GM10847 (cell line): ENCODE data around the gene FAM228A.

Experiments used
- POLR2A ChIP-seq: IDR thresholded peaks from 2 replicates; pipeline ENCODE4 v1.6.1; 2011; ENCODE audit not compliant: insufficient read length; ENCODE audit errors: extremely low read depth

FAM228A gene

GRCh38 chr2:24174851-24175277 is at the start of gene FAM228A:
Gene FAM228A, plus strand, starts transcription at chr2:24175053. Its CDS starts 428 bp downstream, at chr2:24175481.
- TF ChIP-seq POLR2A = no peak

GRCh38 chr2:24125956-24126355 is 48.9 kb upstream of the FAM228A start:
- TF ChIP-seq POLR2A = no peak

GRCh38 chr2:24132543-24132942 is 42.3 kb upstream of the FAM228A start:
- TF ChIP-seq POLR2A = no peak

GRCh38 chr2:24147364-24147763 is 27.5 kb upstream of the FAM228A start:
- no peak for TF ChIP-seq POLR2A

GRCh38 chr2:24152413-24153197 is 22.2 kb upstream of the FAM228A start:
- TF ChIP-seq POLR2A = no peak

DNA sequence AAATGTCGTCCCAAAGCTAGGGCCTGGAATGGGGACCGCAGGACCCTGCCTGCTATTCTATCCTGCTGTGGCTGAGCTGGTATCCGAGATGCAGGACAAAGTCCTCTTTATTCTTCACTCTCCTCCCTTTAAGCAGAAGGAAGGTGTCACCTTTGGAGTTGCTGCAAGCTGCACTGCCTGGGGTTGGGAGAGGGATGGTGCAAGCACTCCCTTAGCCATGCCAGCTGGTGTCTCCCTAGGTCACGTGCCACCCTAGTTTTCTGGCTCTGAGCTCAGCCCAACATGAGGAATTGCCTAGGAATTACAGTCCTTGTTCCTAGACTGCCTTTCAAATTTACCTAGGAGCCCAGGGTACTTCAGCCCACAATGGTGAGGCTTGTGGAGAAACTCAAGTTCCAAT is 21.4 kb upstream of the FAM228A start:
- no peak for TF ChIP-seq POLR2A

GRCh38 chr2:24158131-24158530 is 16.7 kb upstream of the FAM228A start:
- no peak for TF ChIP-seq POLR2A

DNA sequence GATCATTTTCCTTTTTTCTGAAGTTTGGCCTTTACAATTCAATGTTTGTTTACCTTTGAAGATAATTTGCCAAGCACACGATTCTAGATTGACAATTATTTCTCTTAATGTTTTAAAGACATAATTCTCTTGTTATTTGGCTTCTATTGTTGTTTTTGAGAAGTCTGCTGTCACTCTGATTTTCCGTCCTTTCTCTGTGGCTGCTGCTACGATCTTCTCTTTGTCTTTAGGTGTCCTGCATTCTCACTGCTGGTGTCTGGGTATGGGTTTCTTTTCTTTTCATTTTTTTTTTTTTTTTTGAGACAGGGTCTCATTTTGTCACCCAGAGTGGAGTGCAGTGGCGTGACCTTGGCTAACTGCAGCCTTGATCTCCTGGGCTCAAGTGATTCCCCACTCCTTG is 15.1 kb upstream of the FAM228A start:
- TF ChIP-seq POLR2A = no peak

- no peak for TF ChIP-seq POLR2A
These were observed 14.1 kb upstream of the FAM228A start for GRCh38 chr2:24160761-24161160.

GRCh38 chr2:24162494-24162893 is 12.4 kb upstream of the FAM228A start:
- no peak for TF ChIP-seq POLR2A

- no peak for TF ChIP-seq POLR2A
These were observed 11.7 kb upstream of the FAM228A start for GRCh38 chr2:24163186-24163585.

DNA sequence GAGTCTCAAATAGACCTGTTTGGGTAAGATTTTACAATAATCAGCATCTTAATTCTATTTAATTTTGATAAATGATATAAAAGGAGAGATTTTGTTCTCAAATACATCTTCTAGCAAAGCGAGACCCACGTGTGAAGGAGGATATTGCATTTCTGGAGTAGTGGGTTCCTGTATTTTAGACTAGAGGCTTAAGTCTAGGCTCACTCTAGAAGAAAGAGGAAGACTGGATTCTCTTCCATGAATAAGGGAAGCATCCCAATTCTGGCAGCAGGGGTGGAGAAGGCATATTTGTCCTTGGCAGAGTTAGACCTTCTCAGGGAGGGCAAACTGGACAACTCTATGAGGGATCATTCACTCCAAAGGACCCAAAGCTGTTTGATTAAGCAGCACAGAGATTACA is 11.3 kb upstream of the FAM228A start:
- TF ChIP-seq POLR2A = no peak

GRCh38 chr2:24164416-24164973 is 10.4 kb upstream of the FAM228A start:
- TF ChIP-seq POLR2A = no peak

- TF ChIP-seq POLR2A = no peak
These were observed 5.8 kb upstream of the FAM228A start for GRCh38 chr2:24169023-24169422.

GRCh38 chr2:24175631-24176187 is 856 bp downstream of the FAM228A start:
- TF ChIP-seq POLR2A = no peak

DNA sequence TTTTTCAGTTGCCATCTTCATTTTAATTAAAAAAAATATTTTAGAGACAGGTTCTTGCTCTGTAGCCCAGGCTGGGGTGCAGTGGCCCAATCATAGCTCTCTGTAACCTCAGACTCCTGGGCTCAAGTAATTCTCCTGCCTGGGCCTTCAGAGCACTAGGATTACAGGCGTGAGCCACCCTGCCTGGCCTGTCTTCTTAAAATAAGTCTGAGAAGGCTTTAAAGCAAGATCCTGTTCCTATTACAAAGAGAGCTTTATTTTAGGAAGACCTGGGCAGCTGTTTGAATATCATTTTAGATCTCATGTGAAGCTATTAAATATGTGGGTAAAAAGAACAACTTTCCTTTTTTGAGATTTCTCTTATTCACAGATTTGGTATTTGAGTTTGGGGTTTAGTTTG is 1.5 kb downstream of the FAM228A start:
- no peak for TF ChIP-seq POLR2A

DNA sequence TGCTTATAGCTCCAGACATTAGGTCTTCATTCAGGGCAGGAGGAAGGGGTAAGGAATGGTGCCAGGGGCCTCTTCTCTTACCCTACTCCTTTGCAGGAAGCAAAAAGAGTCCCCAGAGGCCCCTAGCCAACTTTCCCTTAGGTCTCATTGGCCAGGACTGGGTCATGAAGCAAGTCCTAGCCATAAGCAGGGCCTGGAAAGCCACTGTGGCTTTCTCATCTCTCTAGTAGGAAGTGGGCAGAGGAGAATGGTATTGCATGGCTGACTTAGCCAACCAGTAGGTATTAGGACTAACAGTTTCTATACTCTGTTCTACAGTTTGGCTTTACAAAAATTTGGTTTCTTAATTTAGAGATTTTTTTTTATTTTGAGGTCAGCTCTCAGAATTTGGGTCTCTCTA is 4.8 kb downstream of the FAM228A start:
- no peak for TF ChIP-seq POLR2A

- TF ChIP-seq POLR2A = no peak
These were observed 7.0 kb downstream of the FAM228A start for GRCh38 chr2:24181849-24182248.
